Duodenal mucosa (tissue), 2 donors: ENCODE measurements around the gene AMZ2.

Source experiments
- H3K27ac ChIP-seq: one replicate; pipeline ENCODE4 v1.7.0; 2013; ENCODE audit warnings: low read depth, low read length
- H3K27me3 ChIP-seq, 2 donors: one replicate each; pipeline ENCODE4 v1.7.0; 2013; ENCODE audit warnings: low read length in 2 of 2, control low read depth in 1 of 2; ENCODE audit not compliant: insufficient read depth in 2 of 2, control insufficient read depth in 1 of 2
- H3K36me3 ChIP-seq, 2 donors: one replicate each; pipeline ENCODE4 v1.7.0; 2013; ENCODE audit warnings: low read length in 2 of 2, control low read depth in 1 of 2; ENCODE audit not compliant: insufficient read depth in 2 of 2, control insufficient read depth in 1 of 2
- H3K4me1 ChIP-seq, 2 donors: one replicate each; pipeline ENCODE4 v1.7.0; 2013; ENCODE audit warnings: low read length in 2 of 2, control low read depth in 1 of 2; ENCODE audit not compliant: insufficient read depth in 2 of 2, control insufficient read depth in 1 of 2
- H3K4me3 ChIP-seq, 2 donors: one replicate each; pipeline ENCODE4 v1.7.0; 2013; ENCODE audit warnings: low read length in 2 of 2, low read depth in 1 of 2
- H3K9ac ChIP-seq, 2 donors: one replicate each; pipeline ENCODE4 v1.7.0; 2013; ENCODE audit warnings: low read length in 2 of 2, low read depth in 1 of 2
- H3K9me3 ChIP-seq, 2 donors: one replicate each; pipeline ENCODE4 v1.7.0; 2013; ENCODE audit warnings: low read length in 2 of 2, control low read depth in 1 of 2; ENCODE audit not compliant: control insufficient read depth in 1 of 2

Gene AMZ2

GRCh38 chr17:68290268-68290954, 42.6 kb downstream of the AMZ2 start:
- no peaks in the 10 kb centered on the region for H3K9me3 ChIP-seq
- H3K36me3 ChIP-seq = no peaks in the 10 kb centered on the region
- peak overlapping the region; percentile 33 to 44 for H3K9ac ChIP-seq
- H3K4me3 ChIP-seq = peak overlapping the region; percentile 56 to 63
- H3K4me1 ChIP-seq = peaks cover 0 to 8% of the 10 kb centered on the region in 2 donors
- peaks cover 8 to 31% of the 10 kb centered on the region in 2 donors for H3K27me3 ChIP-seq
- H3K27ac ChIP-seq = peak overlapping the region; percentile 28

DNA sequence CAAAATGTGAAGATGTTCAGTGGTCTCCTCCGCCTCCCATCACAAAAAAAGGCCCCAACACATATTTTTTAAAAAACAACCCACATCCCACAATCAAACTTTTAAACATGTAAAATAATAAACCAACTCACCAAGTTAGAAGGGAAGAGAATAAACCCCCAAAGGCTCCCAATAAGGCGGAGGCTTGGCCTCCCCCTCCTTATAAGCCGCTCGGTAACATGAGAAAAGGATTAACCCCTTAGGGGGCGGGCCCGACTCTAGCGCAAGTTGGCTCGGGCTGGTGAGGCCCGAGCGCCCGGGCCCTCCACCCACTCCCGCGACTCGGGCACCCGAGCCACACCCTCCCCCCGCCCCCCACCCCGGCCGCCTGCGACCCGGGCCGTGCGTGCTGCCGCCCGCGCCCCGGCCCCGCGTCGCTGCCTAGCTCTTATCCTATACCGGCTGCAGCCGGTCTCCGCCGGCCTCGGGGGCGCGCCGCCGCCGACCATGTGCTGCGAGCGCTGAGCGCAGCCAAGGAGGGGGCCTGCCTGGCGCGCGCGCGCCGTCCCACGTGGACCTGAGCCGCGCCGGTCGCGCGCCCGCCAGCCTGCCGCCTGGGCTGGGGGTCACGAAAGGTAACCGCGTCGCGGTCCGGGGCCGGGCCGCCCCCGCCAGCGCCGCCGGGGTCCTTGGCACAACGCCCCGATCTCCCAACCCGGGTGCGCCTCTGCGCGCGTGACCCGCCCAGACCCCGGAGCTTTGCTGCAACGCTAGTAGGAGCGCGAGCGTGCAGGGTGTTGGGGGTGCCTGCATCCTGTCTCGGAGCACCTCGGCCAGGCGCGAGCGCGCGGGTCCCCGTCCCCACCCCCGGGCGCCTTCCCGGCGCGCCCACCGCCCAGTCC, 43.4 kb downstream of the AMZ2 start, which contains the start of the genes ARSG and SLC16A6:
Gene ARSG, plus strand, starts transcription at position 541 of the 881 bp plus-strand sequence. CDS start 15,999 bp downstream, outside the sequence.
Gene SLC16A6, minus strand, starts transcription at position 173 of the 881 bp plus-strand sequence. CDS start 12,807 bp downstream, outside the sequence.
- Histone ChIP-seq H3K27me3 (peaks cover 8 to 31% of the 10 kb centered on the region in 2 donors), H3K36me3 (no peaks in the 10 kb centered on the region), H3K9ac (peak within 1 kb of the TSS; percentile 33 to 63)

GRCh38 chr17:68291836-68292688, 44.2 kb downstream of the AMZ2 start:
- H3K4me1 ChIP-seq = peaks cover 5 to 8% of the 10 kb centered on the region in 2 donors
- H3K9me3 ChIP-seq = no peaks in the 10 kb centered on the region
- H3K4me3 ChIP-seq = peak overlapping the region; percentile 48 to 53
- H3K27ac ChIP-seq = peak overlapping the region; percentile 87
- peak overlapping the region in 1 of 2 donors; percentile 63 for H3K9ac ChIP-seq
- H3K36me3 ChIP-seq = no peaks in the 10 kb centered on the region
- H3K27me3 ChIP-seq = peaks cover 8 to 34% of the 10 kb centered on the region in 2 donors

More for the DNA sequence above, 43.4 kb downstream of the AMZ2 start, which contains the start of the genes ARSG and SLC16A6:
- Histone ChIP-seq H3K4me1 (peaks cover 2 to 8% of the 10 kb centered on the region in 2 donors), H3K27ac (peak within 1 kb of the TSS; percentile 87), H3K9me3 (no peaks in the 10 kb centered on the region), H3K4me3 (peak within 1 kb of the TSS; percentile 56 to 63)

DNA sequence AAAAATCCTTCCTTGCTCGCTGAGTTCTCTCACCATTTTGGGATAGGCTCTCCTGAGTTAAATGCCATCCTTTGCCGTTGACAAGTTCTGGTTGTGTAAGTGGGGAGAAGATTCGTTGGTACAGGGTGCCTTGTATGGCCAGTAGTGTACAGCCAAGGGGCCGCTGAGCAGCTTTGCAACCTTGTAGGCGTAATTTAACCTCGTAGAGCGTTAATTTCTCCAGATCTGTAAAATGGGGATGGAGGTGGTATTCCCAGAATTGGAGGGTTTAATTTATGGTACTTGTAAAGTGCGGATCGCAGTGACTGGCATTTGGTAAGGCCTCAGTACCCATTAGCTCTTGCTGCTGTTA, 44.8 kb downstream of the AMZ2 start:
- no peaks in the 10 kb centered on the region for H3K36me3 ChIP-seq
- no peaks in the 10 kb centered on the region for H3K9me3 ChIP-seq
- H3K4me3 ChIP-seq = peak overlapping the region; percentile 48 to 53
- H3K9ac ChIP-seq = peak overlapping the region in 1 of 2 donors; percentile 63
- H3K27ac ChIP-seq = no peak overlapping the region
- peaks cover 5 to 8% of the 10 kb centered on the region in 2 donors for H3K4me1 ChIP-seq
- peaks cover 8 to 34% of the 10 kb centered on the region in 2 donors for H3K27me3 ChIP-seq

DNA sequence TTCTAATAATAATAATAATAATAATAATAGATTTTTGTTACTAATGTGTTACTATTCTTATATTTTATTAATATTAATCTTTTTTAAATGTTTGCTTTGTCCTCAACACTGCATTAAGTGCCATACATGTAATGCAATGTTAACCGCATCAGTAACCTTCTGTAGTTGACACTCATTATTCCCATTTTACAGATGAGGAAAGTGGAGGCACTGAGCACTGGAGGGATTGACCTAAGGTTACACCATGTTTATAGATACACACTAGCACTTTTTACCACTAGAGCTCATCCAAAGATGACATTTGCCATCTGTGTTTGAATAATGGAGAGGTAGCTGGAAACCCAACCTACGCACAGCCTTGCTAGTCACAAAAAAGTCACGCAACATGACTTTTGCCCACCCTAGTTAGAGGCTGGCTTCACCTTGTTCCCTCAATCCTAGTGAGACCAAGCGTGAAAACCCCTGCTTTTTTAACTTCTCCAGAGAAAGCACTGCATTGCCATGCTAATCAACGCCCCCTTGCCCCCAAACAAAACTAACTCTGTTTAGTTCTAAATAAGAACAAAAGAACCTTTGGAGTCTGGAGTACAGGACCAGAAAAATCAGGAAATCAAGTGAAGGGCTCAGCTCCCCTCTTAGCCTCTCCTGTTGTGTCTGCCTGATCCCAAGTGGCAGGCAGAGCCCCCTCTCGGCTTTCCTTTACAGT, 45.8 kb downstream of the AMZ2 start:
- H3K4me3 ChIP-seq = no peak overlapping the region
- peaks cover 8 to 34% of the 10 kb centered on the region in 2 donors for H3K27me3 ChIP-seq
- no peaks in the 10 kb centered on the region for H3K36me3 ChIP-seq
- peaks cover 5 to 8% of the 10 kb centered on the region in 2 donors for H3K4me1 ChIP-seq
- H3K9me3 ChIP-seq = no peaks in the 10 kb centered on the region
- H3K27ac ChIP-seq = no peak overlapping the region
- no peak overlapping the region for H3K9ac ChIP-seq

DNA sequence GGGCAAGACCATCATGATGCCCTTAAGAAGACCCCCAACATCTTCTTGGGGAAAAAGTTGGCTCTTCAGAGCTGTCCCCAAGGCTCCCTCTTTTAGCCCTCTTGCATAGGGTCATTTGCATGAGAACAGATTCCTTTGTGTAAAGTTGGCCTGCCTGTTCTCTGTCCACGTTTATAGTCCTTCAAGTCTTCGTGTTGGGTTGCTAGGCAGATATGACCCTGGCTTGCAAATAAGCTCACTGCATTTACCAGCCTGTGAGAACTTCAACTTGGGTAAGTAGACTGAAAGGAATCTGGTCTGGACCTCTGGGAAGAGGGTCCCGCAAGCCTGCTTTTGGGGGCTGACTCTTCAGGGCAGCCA, 46.3 kb downstream of the AMZ2 start:
- Histone ChIP-seq H3K27me3 (peaks cover 8 to 34% of the 10 kb centered on the region in 2 donors), H3K9me3 (no peaks in the 10 kb centered on the region), H3K9ac (no peak overlapping the region), H3K27ac (no peak overlapping the region), H3K36me3 (no peaks in the 10 kb centered on the region), H3K4me3 (no peak overlapping the region), H3K4me1 (peaks cover 5 to 8% of the 10 kb centered on the region in 2 donors)

DNA sequence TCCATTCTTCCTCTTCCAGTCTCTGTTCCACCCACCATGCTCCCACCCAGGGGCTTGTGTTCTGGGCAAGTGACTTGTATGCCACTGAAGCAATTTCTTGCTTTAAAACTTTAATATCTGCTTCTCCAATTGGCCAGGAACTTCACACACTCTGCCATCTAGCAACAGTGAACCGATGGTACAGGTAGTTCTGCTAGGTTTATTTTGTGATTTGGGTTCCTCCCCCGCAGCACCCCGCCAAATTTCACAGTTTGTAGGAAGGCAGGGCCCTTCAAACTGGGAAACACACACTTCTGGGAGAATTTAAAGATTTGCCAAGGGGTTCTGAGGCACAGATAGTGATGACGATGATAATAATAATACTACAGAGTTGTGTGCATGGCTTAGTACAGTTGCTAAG, 46.8 kb downstream of the AMZ2 start:
- Histone ChIP-seq H3K4me3 (no peak overlapping the region), H3K27me3 (peaks cover 8 to 32% of the 10 kb centered on the region in 2 donors), H3K4me1 (peaks cover 5 to 8% of the 10 kb centered on the region in 2 donors), H3K9me3 (no peaks in the 10 kb centered on the region), H3K9ac (no peak overlapping the region), H3K27ac (no peak overlapping the region), H3K36me3 (no peaks in the 10 kb centered on the region)

GRCh38 chr17:68295086-68295485, 47.2 kb downstream of the AMZ2 start:
- Histone ChIP-seq H3K4me3 (no peak overlapping the region), H3K4me1 (peaks cover 5 to 8% of the 10 kb centered on the region in 2 donors), H3K36me3 (no peaks in the 10 kb centered on the region), H3K9ac (no peak overlapping the region), H3K9me3 (no peaks in the 10 kb centered on the region), H3K27me3 (peaks cover 8 to 28% of the 10 kb centered on the region in 2 donors), H3K27ac (no peak overlapping the region)
